Keratinocyte (primary cell): ENCODE results near the gene MEIS3. TPM values are rescaled to one million over a fixed set of nuclear protein-coding genes. Genes with fewer than 3 reads are reported as not detected.

ENCODE experiments used
- DNase-seq: peaks from one replicate; pipeline ENCODE4 v3.0.0-alpha.2; 2011; ENCODE audit warnings: low read depth, missing footprints, low spot score
- FAIRE-seq: peaks from 2 replicates; lab custom pipeline; 2011; peaks lifted over from hg19 to GRCh38; lab: Jason Lieb, UNC
- H2AFZ ChIP-seq: 2 replicates; pipeline ENCODE4 v1.6.0; 2012; ENCODE audit warnings: low read length, control low read depth, inconsistent platforms; ENCODE audit not compliant: control insufficient read depth
- H3K27ac ChIP-seq: 2 replicates; pipeline ENCODE4 v1.5.1; 2011; ENCODE audit warnings: low read length; ENCODE audit not compliant: control insufficient read depth, insufficient read depth
- H3K27me3 ChIP-seq: 3 replicates; pipeline ENCODE4 v1.6.0; 2011; ENCODE audit warnings: low read length; ENCODE audit not compliant: control insufficient read depth, insufficient read depth; ENCODE audit errors: extremely low read depth
- H3K36me3 ChIP-seq, 2 experiments: 2 replicates in 1 of 2; 3 replicates in 1 of 2; pipeline ENCODE4 v1.5.1; 2011; ENCODE audit warnings: low read length in 2 of 2, mild to moderate bottlenecking in 1 of 2; ENCODE audit not compliant: control insufficient read depth in 2 of 2, insufficient read depth in 2 of 2; ENCODE audit errors: extremely low read depth in 1 of 2
- H3K4me1 ChIP-seq: 3 replicates; pipeline ENCODE4 v1.5.1; 2011; ENCODE audit warnings: low read length; ENCODE audit not compliant: control insufficient read depth, insufficient read depth; ENCODE audit errors: extremely low read depth
- H3K4me2 ChIP-seq: 3 replicates; pipeline ENCODE4 v1.6.0; 2011; ENCODE audit warnings: low read depth, low read length; ENCODE audit not compliant: control insufficient read depth, insufficient read depth; ENCODE audit errors: extremely low read depth
- H3K4me3 ChIP-seq, 3 experiments: fragments of 200-600 bp in 1 of 3; sonication (generic) in 1 of 3; 2 replicates in 2 of 3; 3 replicates in 1 of 3; pipeline ENCODE4 v1.5.1; 2011 to 2016; ENCODE audit warnings: low read length in 3 of 3, mild to moderate bottlenecking in 3 of 3, control low read depth in 2 of 3, inconsistent platforms in 1 of 3, low read depth in 1 of 3, mixed read lengths in 1 of 3, mixed run types in 1 of 3, moderate library complexity in 1 of 3; ENCODE audit not compliant: control insufficient read depth in 2 of 3, insufficient read depth in 2 of 3; ENCODE audit errors: extremely low read depth in 1 of 3
- H3K79me2 ChIP-seq: 2 replicates; pipeline ENCODE4 v1.6.0; 2012; ENCODE audit warnings: low read length; ENCODE audit not compliant: control insufficient read depth, insufficient read depth
- H3K9ac ChIP-seq: 3 replicates; pipeline ENCODE4 v1.6.0; 2011; ENCODE audit warnings: low read length; ENCODE audit not compliant: control insufficient read depth, insufficient read depth; ENCODE audit errors: extremely low read depth
- H3K9me1 ChIP-seq: 3 replicates; pipeline ENCODE4 v1.6.0; 2011; ENCODE audit warnings: low read length; ENCODE audit not compliant: control insufficient read depth, insufficient read depth; ENCODE audit errors: extremely low read depth
- H3K9me3 ChIP-seq: 2 replicates; pipeline ENCODE4 v1.5.1; 2012; ENCODE audit warnings: low read depth, low read length; ENCODE audit not compliant: control insufficient read depth
- H4K20me1 ChIP-seq: 3 replicates; pipeline ENCODE4 v1.6.0; 2011; ENCODE audit warnings: low read length; ENCODE audit not compliant: control insufficient read depth, insufficient read depth; ENCODE audit errors: extremely low read depth
- EZH2 ChIP-seq: IDR thresholded peaks from one replicate; pipeline ENCODE4 v1.6.1; 2012; ENCODE audit warnings: inconsistent platforms, mild to moderate bottlenecking, low read length, moderate library complexity
- dilution Hi-C: fragments of 300-500 bp; cut with MboI; formaldehyde crosslinking; loops from one replicate; pipeline ENCODE4 v1.7.0; 2020; ENCODE audit warnings: low sequenced_read_pairs; ENCODE audit not compliant: extremely low pct_ligation_motif_present
- polyA plus RNA-seq, 5 experiments: library from polyadenylated mRNA; depleted of rRNA in 3 of 5; stranded (reverse) in 3 of 5; stranded (forward) in 1 of 5; unstranded in 1 of 5; fragments of >200 nt; gene quantifications; 1 replicate in 1 of 5; 2 replicates in 3 of 5; 3 replicates in 1 of 5; pipeline versions ENCODE4 v1.2.1 to v1.2.3, GENCODE V29; 2011 to 2012; ENCODE audit warnings: missing spikeins in 2 of 5, low read depth in 1 of 5, low replicate concordance in 1 of 5
- TF ChIP-seq, protein P1 (sequence below), 3 experiments: IDR thresholded peaks in 1 of 3; conservative IDR thresholded peaks in 1 of 3; optimal IDR thresholded peaks in 1 of 3; 2 replicates in 2 of 3; 3 replicates in 1 of 3; pipeline versions ENCODE3 to v1.5.1; 2011; ENCODE audit warnings: low read length in 3 of 3, mild to moderate bottlenecking in 3 of 3, moderate library complexity in 2 of 3, control low read depth in 1 of 3, inconsistent platforms in 1 of 3; ENCODE audit not compliant: insufficient read depth in 2 of 3; ENCODE audit errors: extremely low read depth in 1 of 3

The MEIS3 gene
- polyA plus RNA-seq, 1 donor (not counting 4 experiments of a cell fraction or from before 2014, with no cell fraction given): 1.7 TPM

DNA sequence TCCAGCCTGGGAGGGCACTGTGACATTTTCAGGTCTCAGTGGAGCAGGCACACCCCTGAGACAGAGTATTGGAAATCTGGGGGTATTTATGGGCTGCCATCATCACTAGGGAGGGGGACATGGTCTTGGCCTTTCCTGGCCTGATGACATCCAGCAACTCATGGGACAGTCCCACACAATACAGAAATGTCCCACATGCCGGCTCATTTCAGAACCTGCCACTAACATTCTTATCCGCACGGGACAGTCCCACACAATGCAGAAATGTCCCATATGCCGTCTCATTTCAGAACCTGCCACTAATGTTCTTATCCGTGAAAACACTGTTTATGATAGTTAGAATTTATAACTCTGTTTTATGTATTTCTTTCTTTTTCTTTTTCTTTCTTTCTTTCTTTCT is 42.5 kb upstream of the MEIS3 start:
- no peaks in the 10 kb centered on the region for H4K20me1 ChIP-seq
- peaks cover under 1% of the 10 kb centered on the region for H3K9me3 ChIP-seq
- H3K4me1 ChIP-seq: no peaks in the 10 kb centered on the region
- TF ChIP-seq EZH2: no peak
- TF ChIP-seq, protein P1, sequence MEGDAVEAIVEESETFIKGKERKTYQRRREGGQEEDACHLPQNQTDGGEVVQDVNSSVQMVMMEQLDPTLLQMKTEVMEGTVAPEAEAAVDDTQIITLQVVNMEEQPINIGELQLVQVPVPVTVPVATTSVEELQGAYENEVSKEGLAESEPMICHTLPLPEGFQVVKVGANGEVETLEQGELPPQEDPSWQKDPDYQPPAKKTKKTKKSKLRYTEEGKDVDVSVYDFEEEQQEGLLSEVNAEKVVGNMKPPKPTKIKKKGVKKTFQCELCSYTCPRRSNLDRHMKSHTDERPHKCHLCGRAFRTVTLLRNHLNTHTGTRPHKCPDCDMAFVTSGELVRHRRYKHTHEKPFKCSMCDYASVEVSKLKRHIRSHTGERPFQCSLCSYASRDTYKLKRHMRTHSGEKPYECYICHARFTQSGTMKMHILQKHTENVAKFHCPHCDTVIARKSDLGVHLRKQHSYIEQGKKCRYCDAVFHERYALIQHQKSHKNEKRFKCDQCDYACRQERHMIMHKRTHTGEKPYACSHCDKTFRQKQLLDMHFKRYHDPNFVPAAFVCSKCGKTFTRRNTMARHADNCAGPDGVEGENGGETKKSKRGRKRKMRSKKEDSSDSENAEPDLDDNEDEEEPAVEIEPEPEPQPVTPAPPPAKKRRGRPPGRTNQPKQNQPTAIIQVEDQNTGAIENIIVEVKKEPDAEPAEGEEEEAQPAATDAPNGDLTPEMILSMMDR (optimal IDR thresholded peaks at IDR 0.05 in 1 of 3, IDR thresholded peaks at IDR 0.05 in 1 of 3, conservative IDR thresholded peaks at IDR 0.05 in 1 of 3; ENCODE audit: extremely low read depth in 1 of 3, insufficient read depth in 2 of 3, low read length in 3 of 3): no peak
- no peaks in the 10 kb centered on the region for H3K36me3 ChIP-seq
- no peaks in the 10 kb centered on the region for H3K9me1 ChIP-seq
- H3K27ac ChIP-seq: no peak overlapping the region
- H3K4me3 ChIP-seq: no peak overlapping the region
- H3K4me2 ChIP-seq: no peak overlapping the region
- FAIRE-seq (no peak), DNase-seq (no peak)
- peaks cover 31% of the 10 kb centered on the region for H3K27me3 ChIP-seq
- dilution Hi-C loops: no loop called here
- no peaks in the 10 kb centered on the region for H3K79me2 ChIP-seq
- no peak overlapping the region for H3K9ac ChIP-seq
- H2AFZ ChIP-seq: no peak overlapping the region

DNA sequence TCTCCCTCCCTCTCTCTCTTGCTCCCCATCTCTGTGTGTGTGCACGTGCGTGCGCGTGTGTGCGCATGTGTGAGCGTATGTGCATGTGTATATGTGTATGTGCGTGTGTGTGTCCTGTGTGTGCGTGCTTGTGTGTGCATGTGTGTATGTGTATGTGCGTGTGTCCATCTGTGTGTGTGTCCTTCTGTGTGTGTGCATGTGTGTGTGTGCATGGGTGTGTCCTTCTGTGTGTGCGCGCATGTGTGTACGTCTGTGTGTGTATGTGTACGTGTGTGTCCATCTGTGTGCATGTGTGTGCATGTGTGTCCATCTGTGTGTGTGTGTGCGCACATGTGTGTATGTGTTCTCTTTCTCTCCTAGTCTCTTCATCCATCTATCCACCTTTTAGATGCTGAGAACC is 40.1 kb upstream of the MEIS3 start:
- H3K9me1 ChIP-seq: no peaks in the 10 kb centered on the region
- H3K27me3 ChIP-seq: peaks cover 39% of the 10 kb centered on the region
- TF ChIP-seq EZH2: no peak
- TF ChIP-seq, protein P1 (optimal IDR thresholded peaks at IDR 0.05 in 1 of 3, IDR thresholded peaks at IDR 0.05 in 1 of 3, conservative IDR thresholded peaks at IDR 0.05 in 1 of 3; ENCODE audit: extremely low read depth in 1 of 3, insufficient read depth in 2 of 3, low read length in 3 of 3): no peak
- DNase-seq (no peak), FAIRE-seq (no peak)
- dilution Hi-C loops: no loop called here
- H3K4me2 ChIP-seq: no peak overlapping the region
- no peaks in the 10 kb centered on the region for H3K4me1 ChIP-seq
- H3K9me3 ChIP-seq: peaks cover 8% of the 10 kb centered on the region
- H2AFZ ChIP-seq: no peak overlapping the region
- H3K4me3 ChIP-seq: no peak overlapping the region
- no peaks in the 10 kb centered on the region for H3K36me3 ChIP-seq
- no peak overlapping the region for H3K27ac ChIP-seq
- no peaks in the 10 kb centered on the region for H3K79me2 ChIP-seq
- H4K20me1 ChIP-seq: no peaks in the 10 kb centered on the region
- H3K9ac ChIP-seq: no peak overlapping the region
